A549 (cell line): ENCODE data around the gene TMEM273.

Experiments
- BHLHE40 ChIP-seq: IDR thresholded peaks from 2 replicates; pipeline ENCODE4 v1.6.1; 2012; ENCODE audit warnings: low read depth, low read length, inconsistent platforms
- CHD4 ChIP-seq: fragments of 200-600 bp; sonication (generic); IDR thresholded peaks from 2 replicates; pipeline ENCODE4 v1.6.1; 2016; ENCODE audit warnings: antibody characterized with exemption, mild to moderate bottlenecking, borderline replicate concordance
- CTCF ChIP-seq: fragments of >200 bp; sonication (Bioruptor Twin); formaldehyde crosslinking; IDR thresholded peaks from 3 replicates; pipeline ENCODE4 v1.5.1; 2016
- FOSL2 ChIP-seq, 2 experiments: fragments of 450-650 bp in 1 of 2; fragments of >200 bp in 1 of 2; sonication (Bioruptor Twin) in 1 of 2; formaldehyde crosslinking; IDR thresholded peaks; 2 replicates each; pipeline versions ENCODE4 v1.5.0 to v1.6.1; 2016 to 2020; ENCODE audit warnings: mild to moderate bottlenecking in 1 of 2, moderate library complexity in 1 of 2
- NPAS2 ChIP-seq: fragments of 250-450 bp; sonication (Bioruptor Pico); IDR thresholded peaks from 2 replicates; pipeline ENCODE4 v1.8.0; 2022; ENCODE audit warnings: mild to moderate bottlenecking, moderate library complexity, borderline replicate concordance
- PBX3 ChIP-seq: IDR thresholded peaks from 2 replicates; pipeline ENCODE4 v1.6.1; 2012
- POLR2AphosphoS2 ChIP-seq: conservative IDR thresholded peaks from 2 replicates; pipeline ENCODE4 v1.6.1; 2012; ENCODE audit warnings: low read length, improper control_type of control experiment, inconsistent platforms
- RAD21 ChIP-seq, 2 experiments: fragments of >200 bp in 1 of 2; sonication (Bioruptor Twin) in 1 of 2; formaldehyde crosslinking in 1 of 2; IDR thresholded peaks in 1 of 2; conservative IDR thresholded peaks in 1 of 2; 2 replicates in 1 of 2; 3 replicates in 1 of 2; pipeline ENCODE4 v1.6.1; 2012 to 2018; ENCODE audit warnings: inconsistent platforms in 1 of 2
- REST ChIP-seq: fragments of 200-600 bp; sonication (generic); IDR thresholded peaks from 2 replicates; pipeline ENCODE4 v1.6.1; 2016; ENCODE audit warnings: antibody characterized with exemption, mild to moderate bottlenecking, moderate library complexity
- RFX5 ChIP-seq: fragments of 450-650 bp; IDR thresholded peaks from 2 replicates; pipeline ENCODE4 v1.7.1; 2014; ENCODE audit warnings: antibody characterized with exemption, mild to moderate bottlenecking, moderate library complexity
- ZNF302 ChIP-seq: fragments of 250-450 bp; sonication (Bioruptor Pico); IDR thresholded peaks from 2 replicates; pipeline ENCODE4 v1.9.0; 2021; ENCODE audit warnings: inconsistent platforms, mild to moderate bottlenecking, moderate library complexity

DNA sequence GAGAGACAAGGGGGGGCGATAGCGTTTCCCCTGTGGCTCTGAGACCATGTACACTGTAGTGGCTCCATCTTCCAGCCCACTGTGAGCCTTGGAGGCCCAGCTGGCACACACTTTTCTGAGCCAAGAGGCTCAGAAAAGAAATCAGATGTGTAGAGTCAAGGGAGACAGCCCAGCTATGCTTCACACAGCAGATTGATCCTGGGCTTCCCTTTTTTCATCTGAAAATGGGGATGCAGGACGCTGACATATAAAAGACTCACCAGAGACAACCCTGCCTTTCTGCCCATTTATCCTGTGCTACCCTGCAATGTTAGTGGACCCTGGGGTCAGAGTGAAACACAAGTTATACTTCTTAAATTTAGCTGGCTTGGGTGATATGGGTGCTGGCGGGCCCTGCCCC lies 14.3 kb downstream of the TMEM273 start:
- no peak for TF ChIP-seq CTCF
- no peak for TF ChIP-seq NPAS2 (CRISPR knock-in tag)
- no peak for TF ChIP-seq POLR2AphosphoS2
- TF ChIP-seq RAD21 (conservative IDR thresholded peaks at IDR 0.05 in 1 of 2, IDR thresholded peaks at IDR 0.05 in 1 of 2), result no peak
- no peak for TF ChIP-seq FOSL2 (IDR thresholded peaks at IDR 0.05)
- no peak for TF ChIP-seq FOSL2 (CRISPR knock-in tag; IDR thresholded peaks at IDR 0.05)
- TF ChIP-seq ZNF302 (CRISPR knock-in tag), result no peak
- TF ChIP-seq REST, result no peak
- no peak for TF ChIP-seq CHD4
- no peak for TF ChIP-seq PBX3
- TF ChIP-seq BHLHE40, result no peak
- TF ChIP-seq RFX5, result no peak
